Measurements from ENCODE around the gene FATE1. TPM values are rescaled to one million over a fixed set of nuclear protein-coding genes. Genes with fewer than 3 reads are reported as not detected.

FATE1 gene
- total RNA-seq, 1 experiment from 2014 or later, result not detected

- Histone ChIP-seq H3K36me3 (ENCODE audit: low read depth, low read length) (no peaks in the 10 kb centered on the region), H3K27ac (ENCODE audit: low read length) (no peak overlapping the region), H3K79me2 (ENCODE audit: low read length) (no peaks in the 10 kb centered on the region), H3K9me3 (ENCODE audit: low read length) (no peaks in the 10 kb centered on the region), H3K9me2 (replicated peaks; ENCODE audit: low read length) (no peaks in the 10 kb centered on the region), H2AFZ (ENCODE audit: low read length) (no peak overlapping the region), H3K4me1 (ENCODE audit: insufficient read depth, low read length) (no peaks in the 10 kb centered on the region), H3K9ac (ENCODE audit: low read length) (no peak overlapping the region), H3K27me3 (ENCODE audit: low read length) (no peaks in the 10 kb centered on the region), H4K20me1 (ENCODE audit: low read length) (no peaks in the 10 kb centered on the region), H3F3A (ENCODE audit: low read length, unreplicated experiment) (no peaks in the 10 kb centered on the region), H3K4me3 (ENCODE audit: low read length) (no peak overlapping the region), H3K4me2 (ENCODE audit: low read length) (no peak overlapping the region)
- TF ChIP-seq, protein P1, sequence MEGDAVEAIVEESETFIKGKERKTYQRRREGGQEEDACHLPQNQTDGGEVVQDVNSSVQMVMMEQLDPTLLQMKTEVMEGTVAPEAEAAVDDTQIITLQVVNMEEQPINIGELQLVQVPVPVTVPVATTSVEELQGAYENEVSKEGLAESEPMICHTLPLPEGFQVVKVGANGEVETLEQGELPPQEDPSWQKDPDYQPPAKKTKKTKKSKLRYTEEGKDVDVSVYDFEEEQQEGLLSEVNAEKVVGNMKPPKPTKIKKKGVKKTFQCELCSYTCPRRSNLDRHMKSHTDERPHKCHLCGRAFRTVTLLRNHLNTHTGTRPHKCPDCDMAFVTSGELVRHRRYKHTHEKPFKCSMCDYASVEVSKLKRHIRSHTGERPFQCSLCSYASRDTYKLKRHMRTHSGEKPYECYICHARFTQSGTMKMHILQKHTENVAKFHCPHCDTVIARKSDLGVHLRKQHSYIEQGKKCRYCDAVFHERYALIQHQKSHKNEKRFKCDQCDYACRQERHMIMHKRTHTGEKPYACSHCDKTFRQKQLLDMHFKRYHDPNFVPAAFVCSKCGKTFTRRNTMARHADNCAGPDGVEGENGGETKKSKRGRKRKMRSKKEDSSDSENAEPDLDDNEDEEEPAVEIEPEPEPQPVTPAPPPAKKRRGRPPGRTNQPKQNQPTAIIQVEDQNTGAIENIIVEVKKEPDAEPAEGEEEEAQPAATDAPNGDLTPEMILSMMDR (conservative IDR thresholded peaks at IDR 0.05; ENCODE audit: low read depth, low read length), result no peak
- TF ChIP-seq EZH2phosphoT487 (IDR thresholded peaks at IDR 0.05; ENCODE audit: borderline replicate concordance, low read length) (no peak), EZH2 (IDR thresholded peaks at IDR 0.05; ENCODE audit: low read length, unreplicated experiment) (no peak)
- ChIA-PET POLR2A (ENCODE audit: unreplicated experiment) (no interaction called here), CTCF (no interaction called here)
- ATAC-seq (no peak), DNase-seq (no peak)
- BruUV-seq (replicated peaks), result no TSS peak
- intact Hi-C loops (cut with micrococcal nuclease), result no loop called here
These were observed 4.7 kb upstream of the FATE1 start for GRCh38 chrX:151711154-151711553.

GRCh38 chrX:151711787-151712186 is 4.0 kb upstream of the FATE1 start:
- BruUV-seq (replicated peaks), result no TSS peak
- no peaks in the 10 kb centered on the region for H3K4me1 ChIP-seq (ENCODE audit: insufficient read depth, low read length)
- no peaks in the 10 kb centered on the region for H3F3A ChIP-seq (ENCODE audit: low read length, unreplicated experiment)
- H3K27me3 ChIP-seq (ENCODE audit: low read length), result no peaks in the 10 kb centered on the region
- no peaks in the 10 kb centered on the region for H3K9me3 ChIP-seq (ENCODE audit: low read length)
- no peaks in the 10 kb centered on the region for H3K9me2 ChIP-seq (replicated peaks; ENCODE audit: low read length)
- H3K4me3 ChIP-seq (ENCODE audit: low read length), result no peak overlapping the region
- no peak overlapping the region for H2AFZ ChIP-seq (ENCODE audit: low read length)
- intact Hi-C loops (cut with micrococcal nuclease), result no loop called here
- TF ChIP-seq, protein P1 (conservative IDR thresholded peaks at IDR 0.05; ENCODE audit: low read depth, low read length), result no peak
- no peak for TF ChIP-seq EZH2 (IDR thresholded peaks at IDR 0.05; ENCODE audit: low read length, unreplicated experiment)
- TF ChIP-seq EZH2phosphoT487 (IDR thresholded peaks at IDR 0.05; ENCODE audit: borderline replicate concordance, low read length), result no peak
- H3K4me2 ChIP-seq (ENCODE audit: low read length), result no peak overlapping the region
- no peak for ATAC-seq
- no peak for DNase-seq
- H3K79me2 ChIP-seq (ENCODE audit: low read length), result no peaks in the 10 kb centered on the region
- CTCF ChIA-PET, result no interaction called here
- H3K27ac ChIP-seq (ENCODE audit: low read length), result no peak overlapping the region
- H3K9ac ChIP-seq (ENCODE audit: low read length), result no peak overlapping the region
- no peaks in the 10 kb centered on the region for H4K20me1 ChIP-seq (ENCODE audit: low read length)
- H3K36me3 ChIP-seq (ENCODE audit: low read depth, low read length), result no peaks in the 10 kb centered on the region
- POLR2A ChIA-PET (ENCODE audit: unreplicated experiment), result no interaction called here

GRCh38 chrX:151712253-151712652 is 3.6 kb upstream of the FATE1 start:
- H3F3A ChIP-seq (ENCODE audit: low read length, unreplicated experiment), result no peaks in the 10 kb centered on the region
- BruUV-seq (replicated peaks), result no TSS peak
- ATAC-seq (no peak), DNase-seq (no peak)
- H2AFZ ChIP-seq (ENCODE audit: low read length), result no peak overlapping the region
- H3K27me3 ChIP-seq (ENCODE audit: low read length), result no peaks in the 10 kb centered on the region
- intact Hi-C loops (cut with micrococcal nuclease), result no loop called here
- H3K36me3 ChIP-seq (ENCODE audit: low read depth, low read length), result no peaks in the 10 kb centered on the region
- H3K4me2 ChIP-seq (ENCODE audit: low read length), result no peak overlapping the region
- ChIA-PET POLR2A (ENCODE audit: unreplicated experiment) (no interaction called here), CTCF (no interaction called here)
- TF ChIP-seq EZH2 (IDR thresholded peaks at IDR 0.05; ENCODE audit: low read length, unreplicated experiment), result no peak
- no peak for TF ChIP-seq EZH2phosphoT487 (IDR thresholded peaks at IDR 0.05; ENCODE audit: borderline replicate concordance, low read length)
- TF ChIP-seq, protein P1 (conservative IDR thresholded peaks at IDR 0.05; ENCODE audit: low read depth, low read length), result no peak
- no peaks in the 10 kb centered on the region for H4K20me1 ChIP-seq (ENCODE audit: low read length)
- H3K9me2 ChIP-seq (replicated peaks; ENCODE audit: low read length), result no peaks in the 10 kb centered on the region
- H3K79me2 ChIP-seq (ENCODE audit: low read length), result no peaks in the 10 kb centered on the region
- H3K4me1 ChIP-seq (ENCODE audit: insufficient read depth, low read length), result no peaks in the 10 kb centered on the region
- no peak overlapping the region for H3K4me3 ChIP-seq (ENCODE audit: low read length)
- H3K9me3 ChIP-seq (ENCODE audit: low read length), result no peaks in the 10 kb centered on the region
- no peak overlapping the region for H3K27ac ChIP-seq (ENCODE audit: low read length)
- H3K9ac ChIP-seq (ENCODE audit: low read length), result no peak overlapping the region

Data from PC-3 (cell line).